Activated T-cell treated with anti-CD3 and anti-CD28 coated beads for 48 hours (primary cell): ENCODE data around the gene ADCY9.
"Not testable (repeated sequence)": the region's sequence is repeated elsewhere in the genome, so short reads cannot be mapped to it uniquely, and the experiment has no call there.

Source experiments
- DNase-seq: peaks from one replicate; pipeline ENCODE4 v3.0.0-alpha.2; 2020; ENCODE audit warnings: low read depth

Gene ADCY9

DNA sequence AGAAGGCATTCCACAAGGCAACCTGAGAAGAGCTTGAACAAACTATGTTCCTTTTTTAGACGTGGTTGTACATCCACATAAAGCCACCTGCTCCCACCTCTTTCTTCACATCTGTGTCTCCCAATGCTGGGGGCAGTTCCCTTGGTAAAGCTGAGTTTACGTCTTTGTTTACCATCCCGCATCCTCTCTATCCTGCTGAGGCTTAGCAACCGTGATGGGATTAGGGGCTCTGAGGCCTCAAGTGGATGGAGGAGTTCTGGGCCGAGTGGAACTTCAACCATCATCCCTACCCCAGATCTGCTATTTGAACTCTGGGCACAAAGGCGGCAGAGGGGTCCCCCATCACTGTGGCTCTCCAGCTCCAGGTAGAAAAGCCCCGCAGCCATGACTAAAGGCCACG, 141.5 kb downstream of the ADCY9 start:
- no peak for DNase-seq

- DNase-seq, result no peak
These were observed 144.5 kb downstream of the ADCY9 start for GRCh38 chr16:3971706-3972105.

DNA sequence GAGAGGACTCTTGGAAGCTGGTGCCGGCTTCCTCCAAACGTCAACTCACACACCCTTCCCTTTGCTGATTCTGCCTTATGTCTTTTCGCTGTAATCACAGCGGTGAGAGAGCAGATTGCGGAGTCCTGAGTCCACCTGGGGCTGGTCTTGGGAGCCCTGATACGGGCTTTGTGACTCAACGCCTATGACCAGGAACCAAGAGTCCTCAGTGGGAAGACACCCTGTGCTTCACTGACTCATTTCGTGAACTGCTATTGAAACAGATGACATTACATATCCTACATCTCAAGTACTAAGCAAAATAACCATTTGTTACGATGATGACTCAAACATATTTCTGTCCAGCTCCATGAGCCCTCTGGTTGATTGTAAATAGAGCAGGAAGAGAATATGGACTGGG, 145.0 kb downstream of the ADCY9 start:
- no peak for DNase-seq

DNA sequence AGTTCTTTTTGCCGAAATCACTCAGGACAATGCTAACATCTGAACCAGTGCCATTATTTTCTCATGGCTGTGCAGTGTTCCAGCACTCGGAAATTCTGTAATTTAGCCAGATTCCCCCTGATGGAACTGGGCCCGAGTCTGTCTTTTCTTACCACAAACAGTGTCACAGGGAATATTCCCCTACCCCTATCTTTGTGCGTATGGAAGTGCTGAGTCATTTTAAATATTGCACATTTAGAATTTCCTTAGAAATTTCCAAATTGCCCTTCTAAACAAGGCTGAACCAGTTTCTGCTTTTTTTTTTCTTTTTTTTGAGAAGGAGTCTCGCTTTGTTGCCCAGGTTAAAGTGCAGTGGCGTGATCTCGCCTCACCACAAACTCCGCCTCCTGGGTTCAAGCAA, 147.7 kb downstream of the ADCY9 start:
- DNase-seq, result no peak

DNA sequence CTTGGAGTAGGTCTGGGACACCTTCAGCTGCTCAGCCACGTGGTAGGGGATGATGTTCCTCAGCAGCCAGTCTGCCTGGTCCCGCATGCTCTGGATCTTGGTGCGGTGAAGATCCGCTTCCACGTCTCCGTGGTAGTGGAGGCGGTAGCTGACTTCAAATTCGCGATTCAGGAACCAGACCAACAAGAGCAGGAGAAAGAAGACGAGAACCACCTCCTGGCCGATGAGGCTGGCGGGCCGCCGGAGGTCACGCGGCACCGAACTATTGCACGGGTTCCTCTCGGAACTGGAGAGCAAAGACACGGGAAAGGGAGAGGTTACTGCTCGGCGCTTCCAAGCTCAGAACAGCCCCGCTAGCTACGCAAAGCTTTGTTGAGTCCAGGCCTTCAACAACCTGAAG, 149.6 kb downstream of the ADCY9 start:
- no peak for DNase-seq

- DNase-seq, result no peak
These were observed 150.3 kb downstream of the ADCY9 start for GRCh38 chr16:3965781-3966582.

DNA sequence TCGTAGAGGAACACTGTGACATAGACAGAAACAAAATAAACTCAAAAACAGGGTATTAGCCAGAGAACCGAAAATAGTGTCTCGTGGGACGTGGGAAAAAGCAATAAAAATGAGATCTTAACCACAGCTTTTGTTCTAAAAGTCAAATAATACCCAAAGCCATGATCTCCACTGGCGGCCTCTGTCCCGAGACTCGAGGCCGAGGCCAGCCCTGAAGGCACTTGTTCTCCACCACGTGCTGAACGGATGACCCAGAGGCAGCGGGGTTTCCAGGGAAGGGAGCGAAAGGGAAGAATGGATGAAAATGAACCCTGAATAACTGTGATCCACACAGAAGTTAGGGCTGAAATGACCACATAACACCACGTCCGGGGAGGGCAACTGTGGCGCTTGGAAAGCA, 150.9 kb downstream of the ADCY9 start:
- no peak for DNase-seq

- DNase-seq, result no peak
These were observed 151.5 kb downstream of the ADCY9 start for GRCh38 chr16:3964686-3965290.

GRCh38 chr16:3963886-3964685, 152.2 kb downstream of the ADCY9 start:
- DNase-seq, result no peak

DNA sequence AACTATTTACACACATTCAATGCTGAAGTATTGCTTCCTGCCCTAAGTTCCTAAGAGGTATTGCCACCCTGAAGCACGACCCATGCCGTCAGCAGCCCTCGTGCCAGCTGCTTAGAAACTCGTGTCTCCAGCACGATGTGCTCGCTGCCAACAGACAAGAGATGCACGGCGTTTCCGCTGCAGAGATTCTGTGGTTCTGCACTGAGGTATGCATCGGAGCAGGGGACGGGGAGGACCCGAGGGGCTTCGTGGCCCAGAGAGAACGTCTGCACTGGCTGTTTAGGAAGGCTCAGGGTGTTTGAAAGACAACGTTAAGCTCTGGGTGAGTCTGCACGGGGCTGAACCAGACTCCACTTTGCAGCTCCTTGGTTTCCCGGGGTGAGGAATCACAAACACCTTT, 153.0 kb downstream of the ADCY9 start:
- no peak for DNase-seq

DNA sequence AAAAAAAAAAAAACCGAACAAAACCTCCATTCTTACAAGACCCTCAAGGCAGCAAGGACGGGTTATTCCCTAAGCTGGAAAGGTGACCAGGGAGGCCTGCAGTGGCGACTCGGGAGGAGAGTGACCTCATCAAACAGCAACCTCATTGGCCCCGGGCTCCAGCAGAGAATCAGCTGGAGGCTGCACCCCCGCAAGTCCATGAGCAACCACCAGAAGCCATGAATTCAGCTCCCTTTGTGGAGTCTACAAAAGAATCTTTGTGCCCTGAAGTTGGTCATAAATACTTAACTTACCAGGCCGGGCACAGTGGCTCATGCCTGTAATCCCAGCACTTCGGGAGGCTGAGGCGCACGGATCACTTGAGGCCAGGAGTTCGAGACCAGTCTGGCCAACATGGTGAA, 154.8 kb downstream of the ADCY9 start:
- DNase-seq, result no peak

DNA sequence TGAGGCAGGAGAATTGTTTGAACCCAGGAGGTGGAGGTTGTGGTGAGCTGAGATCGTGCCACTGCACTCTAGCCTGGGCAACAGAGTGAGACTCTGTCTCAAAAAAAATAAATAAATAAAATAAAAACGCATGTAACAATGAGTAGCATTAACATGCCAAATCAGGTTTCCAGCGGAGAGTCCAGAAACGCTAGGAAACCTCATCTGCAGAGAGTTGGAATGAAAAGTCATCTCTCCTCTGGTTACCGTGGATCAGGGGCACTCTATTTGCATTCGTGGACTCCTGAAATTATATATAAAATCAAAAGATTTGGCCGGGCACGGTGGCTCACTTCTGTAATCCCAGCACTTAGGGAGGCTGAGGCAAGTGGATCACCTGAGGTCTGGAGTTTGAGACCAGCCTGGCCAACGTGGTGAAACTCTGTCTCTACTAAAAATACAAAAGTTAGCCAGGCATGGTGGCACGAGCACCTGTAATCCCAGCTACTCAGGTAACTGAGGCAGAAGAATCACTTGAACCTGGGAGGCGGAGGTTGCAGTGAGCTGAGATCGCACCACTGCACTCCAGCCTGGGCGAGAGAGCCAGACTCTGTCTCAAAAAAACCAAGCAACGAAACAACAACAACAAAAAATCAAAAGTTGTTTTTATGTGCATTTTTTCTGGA, 156.2 kb downstream of the ADCY9 start:
- not testable (repeated sequence) for DNase-seq

DNA sequence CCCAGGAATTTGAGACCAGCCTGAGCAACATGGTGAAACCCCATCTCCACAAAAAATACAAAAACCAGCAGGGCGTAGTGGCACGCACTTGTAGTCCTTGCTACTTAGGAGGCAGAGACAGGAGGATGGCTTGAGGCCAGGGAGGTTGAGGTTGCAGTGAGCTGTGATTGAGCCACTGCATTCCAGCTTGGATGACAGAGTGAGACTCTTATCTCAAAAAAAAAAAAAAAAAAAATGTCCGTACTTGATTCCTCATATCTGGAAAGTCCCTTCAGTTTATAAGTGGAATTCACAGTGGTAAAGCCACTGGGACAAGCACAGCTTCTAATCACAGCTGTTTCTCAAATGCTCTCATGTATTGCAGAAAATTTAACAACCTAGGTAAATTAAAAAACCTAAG, 157.1 kb downstream of the ADCY9 start:
- DNase-seq, result no peak

- no peak for DNase-seq
These were observed 158.8 kb downstream of the ADCY9 start for GRCh38 chr16:3957344-3957980.

- no peak for DNase-seq
These were observed 161.8 kb downstream of the ADCY9 start for GRCh38 chr16:3954411-3954921.

- DNase-seq, result no peak
These were observed 162.4 kb downstream of the ADCY9 start for GRCh38 chr16:3953728-3954410.

- no peak for DNase-seq
These were observed 163.5 kb downstream of the ADCY9 start for GRCh38 chr16:3952737-3953131.

DNA sequence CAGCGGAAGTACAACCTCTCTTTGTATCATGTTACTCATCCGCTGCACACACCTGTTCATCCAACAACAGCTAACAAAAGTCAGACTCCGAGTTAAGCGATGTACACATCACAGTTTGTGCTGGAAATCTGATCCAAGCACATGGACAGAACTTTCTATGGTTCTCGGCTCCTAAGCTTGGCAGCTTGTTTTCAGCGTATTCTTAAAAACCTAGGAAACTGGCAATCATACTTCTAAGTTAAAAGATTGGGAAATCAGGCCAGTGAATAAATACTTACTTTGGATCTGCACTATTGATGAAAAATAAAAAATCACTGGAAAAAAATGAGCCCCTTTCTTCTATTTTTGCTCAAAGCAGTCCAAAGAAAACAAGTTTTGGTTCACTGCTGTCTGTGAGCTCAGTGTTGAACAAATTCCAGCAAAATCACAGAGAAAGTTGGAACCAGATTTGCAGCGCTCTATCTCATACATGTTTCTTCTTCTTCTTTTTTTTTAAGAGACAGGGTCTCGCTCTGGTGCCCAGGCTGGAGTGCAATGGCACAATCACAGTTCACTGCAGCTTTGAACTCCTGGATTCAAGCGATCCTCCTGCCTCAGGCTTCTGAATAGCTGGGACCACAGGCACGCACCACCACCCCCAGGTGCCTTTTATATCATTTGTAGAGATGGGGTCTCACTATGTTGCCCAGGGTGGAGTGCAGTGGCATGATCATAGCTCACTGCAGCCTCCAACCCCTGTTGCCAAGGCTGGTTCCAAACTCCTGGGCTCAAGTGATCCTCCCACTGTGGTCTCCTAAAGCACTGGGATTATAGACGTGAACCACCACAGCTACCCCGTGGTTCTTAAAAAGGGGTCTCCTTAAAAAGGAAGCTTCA, 164.1 kb downstream of the ADCY9 start:
- DNase-seq, result no peak

DNA sequence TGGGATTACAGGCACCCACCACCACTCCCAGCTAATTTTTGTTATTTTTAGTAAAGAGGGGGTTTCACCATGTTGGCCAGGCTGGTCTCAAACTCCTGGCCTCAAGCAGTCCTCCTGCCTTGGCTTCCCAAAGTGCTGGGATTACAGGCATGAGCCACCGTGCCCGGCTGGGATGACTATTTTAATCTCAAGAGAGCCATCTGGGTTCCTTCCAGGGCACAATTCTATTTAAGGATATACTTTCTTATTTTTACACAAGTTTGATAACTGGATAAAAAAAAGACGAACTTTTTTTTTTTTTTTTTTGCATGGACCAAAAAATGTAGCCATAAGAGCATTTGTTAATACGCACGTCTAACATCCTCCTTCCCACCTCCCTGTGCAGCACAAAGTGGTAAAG, 164.9 kb downstream of the ADCY9 start:
- not testable (repeated sequence) for DNase-seq
